Stimulated activated CD4-positive, alpha-beta T cell treated with anti-CD3 and anti-CD28 coated beads, Interleukin-4, amount 100 ng/mL, for 4 hours (primary cell): ENCODE data around the gene ROM1.
"Not testable (repeated sequence)": the region's sequence is repeated elsewhere in the genome, so short reads cannot be mapped to it uniquely, and the experiment has no call there.

Experiments
- DNase-seq, 2 experiments: peaks; one replicate each; pipeline ENCODE4 v3.0.0-alpha.2; 2020

Gene ROM1, protein sequence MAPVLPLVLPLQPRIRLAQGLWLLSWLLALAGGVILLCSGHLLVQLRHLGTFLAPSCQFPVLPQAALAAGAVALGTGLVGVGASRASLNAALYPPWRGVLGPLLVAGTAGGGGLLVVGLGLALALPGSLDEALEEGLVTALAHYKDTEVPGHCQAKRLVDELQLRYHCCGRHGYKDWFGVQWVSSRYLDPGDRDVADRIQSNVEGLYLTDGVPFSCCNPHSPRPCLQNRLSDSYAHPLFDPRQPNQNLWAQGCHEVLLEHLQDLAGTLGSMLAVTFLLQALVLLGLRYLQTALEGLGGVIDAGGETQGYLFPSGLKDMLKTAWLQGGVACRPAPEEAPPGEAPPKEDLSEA

DNA sequence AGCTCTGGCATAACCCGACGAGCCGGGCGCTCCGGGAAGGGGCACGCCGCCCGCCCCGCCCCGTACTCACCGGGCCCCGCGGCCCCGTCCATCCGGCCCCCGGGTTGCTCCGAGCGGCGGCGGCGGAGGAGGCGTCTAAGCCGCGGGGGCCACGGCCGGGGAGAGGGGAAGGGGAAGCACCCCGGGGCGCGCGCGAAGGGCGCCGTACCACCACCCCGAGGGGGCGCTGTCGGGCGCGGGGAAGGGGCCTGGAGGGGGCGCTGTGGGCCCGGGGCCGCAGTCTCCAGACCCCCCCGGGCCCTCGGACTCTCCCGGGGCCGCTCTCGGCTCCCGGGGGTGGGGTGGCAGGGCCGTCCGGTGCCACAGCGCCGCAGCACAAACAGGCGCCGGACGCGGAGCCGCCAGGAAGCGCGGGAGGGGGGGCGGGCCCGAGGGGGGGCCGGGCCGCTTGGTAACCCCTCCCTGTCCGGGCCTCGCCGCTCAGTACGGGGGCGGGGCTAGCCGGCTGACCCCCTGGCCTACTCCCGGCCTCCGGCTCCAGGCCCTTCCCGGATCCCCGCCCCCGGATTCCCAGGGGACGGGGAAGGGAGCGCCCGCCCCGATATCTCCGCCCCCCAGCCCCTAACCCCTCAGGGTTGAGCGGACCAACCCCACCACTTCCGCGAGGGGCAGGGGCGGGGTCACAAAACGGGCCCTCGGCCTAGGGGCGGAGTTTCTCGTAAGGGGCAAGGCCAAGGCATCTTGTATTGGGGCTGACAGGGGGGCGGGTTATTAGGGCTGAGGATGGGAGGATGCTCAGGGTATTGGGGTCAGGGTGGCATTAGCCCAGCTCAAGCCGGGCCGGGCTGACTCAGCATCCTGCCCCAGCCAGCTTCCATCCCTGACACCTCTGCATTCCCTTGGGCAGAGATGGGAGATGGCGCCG lies at the start of gene ROM1, which contains the start of gene EML3:
TSS of gene ROM1 (plus strand) at position 892 of the 925 bp plus-strand sequence. CDS start at position 917, 25 bp downstream.
TSS of gene EML3 (minus strand) at position 410 of the 925 bp plus-strand sequence. CDS start at position 92, 318 bp downstream.
- DNase-seq: peak; percentile 86 to 88

DNA sequence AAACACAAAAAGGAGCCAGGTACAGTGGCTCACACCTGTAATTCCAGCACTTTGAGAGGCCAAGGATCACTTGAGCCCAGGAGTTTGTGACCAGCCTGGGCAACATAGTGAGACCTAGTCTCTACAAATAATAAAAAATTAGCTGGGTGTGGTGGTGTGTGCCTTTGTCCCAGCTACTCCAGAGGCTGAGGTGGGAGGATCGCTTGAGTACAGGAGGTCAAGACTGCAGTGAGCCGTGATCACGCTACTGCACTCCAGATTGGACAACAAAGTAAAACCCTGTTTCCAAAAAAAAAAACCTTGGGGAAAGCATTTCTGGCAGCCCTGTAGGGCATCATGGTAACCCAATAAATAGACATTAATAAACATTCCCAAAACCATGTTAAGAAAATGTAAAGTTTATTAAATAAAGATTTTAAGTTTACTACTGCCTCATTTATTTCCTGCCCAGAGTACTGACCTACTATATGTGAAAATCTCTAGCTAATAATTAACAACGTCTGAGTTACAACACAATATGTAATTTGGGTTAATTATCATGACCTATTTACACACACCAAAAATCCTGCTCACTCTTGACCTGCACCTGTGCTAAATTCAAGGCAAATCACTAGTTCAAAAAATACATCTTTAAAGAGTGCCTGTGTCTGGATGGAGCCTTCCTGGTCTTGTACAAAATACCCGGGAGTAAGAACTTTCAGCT lies 47.8 kb upstream of the ROM1 start:
- no peak for DNase-seq

DNA sequence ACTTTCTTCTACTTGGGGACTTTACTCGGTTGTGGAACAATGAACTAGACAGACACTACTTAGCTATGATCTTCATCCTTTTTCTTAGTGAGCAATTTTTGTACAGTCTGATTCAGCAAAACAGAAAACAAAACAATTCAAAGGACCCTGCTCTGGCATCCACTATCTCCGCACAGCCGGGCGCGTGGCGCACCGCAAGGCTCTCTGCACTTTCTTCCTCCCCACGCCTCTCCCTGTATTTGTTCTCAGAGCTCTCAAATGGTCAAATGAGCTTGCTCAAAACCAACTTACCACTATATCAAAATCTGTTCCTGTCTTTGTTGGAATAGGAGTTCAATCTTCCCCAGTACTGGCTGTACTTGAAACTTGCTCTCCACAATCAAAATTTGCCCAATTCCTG lies 46.8 kb upstream of the ROM1 start:
- DNase-seq: no peak

DNA sequence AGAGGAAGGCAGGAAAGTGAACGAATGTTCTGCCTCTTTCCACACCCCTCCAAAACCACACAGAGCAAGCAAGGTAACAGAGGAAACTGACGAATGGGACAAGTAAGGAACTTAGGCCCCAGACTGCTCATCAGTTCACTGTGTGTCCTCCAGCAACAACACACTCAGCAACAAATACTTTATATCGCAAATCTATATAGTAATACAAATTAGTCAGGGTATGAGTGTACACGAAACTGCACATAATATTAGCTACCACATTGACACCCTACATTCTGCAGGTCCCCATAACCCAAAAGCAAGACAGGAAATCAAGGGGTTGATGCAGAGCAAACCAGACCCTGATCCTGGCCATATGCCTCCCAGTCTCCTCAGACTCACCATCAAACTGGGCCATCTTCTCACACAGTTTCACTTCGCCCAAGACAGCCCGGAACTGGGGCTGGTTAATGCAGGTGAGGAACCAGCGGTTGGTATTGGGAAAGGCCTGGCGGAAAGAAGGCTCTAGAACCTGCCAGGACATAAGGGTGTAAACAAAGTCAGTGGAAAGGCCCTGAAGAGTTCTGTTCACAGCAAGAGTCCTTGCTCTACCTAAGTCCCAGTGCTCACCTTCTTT lies 45.9 kb upstream of the ROM1 start:
- DNase-seq: no peak

DNA sequence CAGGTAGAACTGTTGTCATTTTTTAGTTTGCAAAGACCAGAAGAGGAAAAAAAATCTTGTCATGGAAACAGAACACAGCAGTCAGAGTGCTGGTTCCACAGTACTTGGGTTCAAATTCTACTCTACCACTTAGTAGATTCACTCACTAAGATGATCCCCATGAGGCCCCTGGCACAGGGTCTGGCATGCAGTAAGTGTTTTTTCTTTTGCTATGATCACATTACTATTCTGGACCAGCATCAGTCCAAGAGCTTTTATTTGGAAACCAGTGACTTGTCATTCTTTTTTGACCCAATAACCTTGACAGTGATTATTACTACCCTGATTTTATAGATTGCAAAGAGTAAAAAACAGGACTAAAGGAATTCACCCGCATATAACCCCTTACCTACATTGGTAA lies 43.4 kb upstream of the ROM1 start:
- DNase-seq: no peak

DNA sequence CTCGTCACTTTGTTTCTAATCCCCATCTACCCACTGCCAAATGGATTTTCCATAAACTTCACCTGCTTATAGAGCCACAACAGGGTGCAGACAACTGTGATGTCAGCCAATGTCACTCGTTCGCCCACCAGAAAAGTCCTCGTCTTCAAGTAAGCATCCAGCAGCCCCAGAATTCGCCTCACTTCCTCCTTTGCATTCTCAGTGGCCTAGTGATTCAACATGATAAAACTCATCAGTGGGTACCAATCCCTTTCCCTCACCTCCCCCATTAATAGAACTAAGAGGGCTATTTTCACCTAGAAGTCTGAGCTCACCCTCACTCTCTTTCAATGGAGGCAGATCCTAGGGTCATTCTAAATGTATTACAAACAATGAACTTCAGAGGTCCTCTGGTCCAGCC lies 42.2 kb upstream of the ROM1 start:
- DNase-seq: not testable (repeated sequence)

DNA sequence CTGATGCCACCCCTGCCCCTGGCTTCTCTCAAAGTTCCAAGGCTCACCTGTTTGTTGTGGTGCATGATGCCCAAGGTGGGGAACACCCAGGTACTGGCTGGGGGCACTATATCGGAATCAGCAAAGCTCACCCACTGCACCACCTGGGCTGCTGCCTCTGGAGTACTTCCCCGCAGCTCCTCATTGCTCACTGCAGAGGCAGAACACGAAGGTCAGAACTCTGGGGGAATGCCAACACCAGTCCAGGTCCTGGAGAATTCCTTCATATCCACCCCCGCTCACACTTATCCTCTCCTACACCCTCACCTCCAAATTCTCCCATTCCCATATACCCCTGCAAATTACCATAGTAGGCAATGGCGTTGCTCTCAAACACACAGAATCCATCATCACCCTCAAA lies 41.6 kb upstream of the ROM1 start:
- not testable (repeated sequence) for DNase-seq

DNA sequence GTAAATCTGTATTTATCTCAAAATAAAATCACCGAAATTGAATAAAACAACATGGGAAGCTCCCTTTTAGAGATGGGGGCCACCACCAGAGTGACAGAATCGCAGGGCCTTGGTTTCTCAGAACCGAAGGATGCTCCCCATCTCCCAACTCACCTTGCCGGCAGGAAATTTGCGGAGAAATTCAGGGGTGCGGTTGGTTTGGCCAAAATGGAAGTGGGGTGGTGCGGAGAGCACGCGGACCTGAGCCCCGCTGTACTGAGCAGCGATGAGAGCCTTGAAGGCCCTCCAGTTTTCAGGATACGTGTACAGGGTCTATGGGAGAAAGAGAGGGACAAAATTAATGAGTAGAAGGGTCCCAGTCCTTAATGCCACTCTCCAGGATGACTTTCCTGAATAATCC lies 40.6 kb upstream of the ROM1 start:
- no peak for DNase-seq

DNA sequence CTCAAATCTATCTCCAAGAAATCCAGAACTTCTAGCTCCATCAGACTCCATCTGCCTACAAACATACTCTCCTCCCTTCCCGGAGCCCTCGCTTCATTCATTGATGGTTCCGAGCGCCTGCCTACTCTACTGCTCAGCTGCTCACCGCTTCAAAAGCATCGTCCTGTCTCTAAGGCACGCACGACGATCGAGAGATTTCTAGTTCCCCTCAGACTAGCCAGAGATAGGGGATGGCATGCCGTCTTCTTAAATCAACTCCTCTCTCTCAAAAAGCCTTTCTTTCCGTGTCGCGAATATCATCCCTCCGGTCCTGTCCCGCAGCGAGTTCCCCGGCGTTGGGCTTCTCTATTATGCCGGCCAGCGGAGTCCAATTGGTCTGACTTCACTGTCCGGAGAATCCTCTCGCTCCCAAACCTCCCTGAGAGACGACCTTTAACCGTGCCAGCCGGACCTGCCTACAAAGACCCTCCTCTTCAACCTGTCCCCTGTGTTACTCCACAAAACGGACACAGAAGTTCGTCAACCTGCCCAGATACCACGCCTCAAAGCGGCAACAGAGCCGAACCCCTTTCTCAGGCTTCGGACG lies 40.0 kb upstream of the ROM1 start:
- DNase-seq: no peak

DNA sequence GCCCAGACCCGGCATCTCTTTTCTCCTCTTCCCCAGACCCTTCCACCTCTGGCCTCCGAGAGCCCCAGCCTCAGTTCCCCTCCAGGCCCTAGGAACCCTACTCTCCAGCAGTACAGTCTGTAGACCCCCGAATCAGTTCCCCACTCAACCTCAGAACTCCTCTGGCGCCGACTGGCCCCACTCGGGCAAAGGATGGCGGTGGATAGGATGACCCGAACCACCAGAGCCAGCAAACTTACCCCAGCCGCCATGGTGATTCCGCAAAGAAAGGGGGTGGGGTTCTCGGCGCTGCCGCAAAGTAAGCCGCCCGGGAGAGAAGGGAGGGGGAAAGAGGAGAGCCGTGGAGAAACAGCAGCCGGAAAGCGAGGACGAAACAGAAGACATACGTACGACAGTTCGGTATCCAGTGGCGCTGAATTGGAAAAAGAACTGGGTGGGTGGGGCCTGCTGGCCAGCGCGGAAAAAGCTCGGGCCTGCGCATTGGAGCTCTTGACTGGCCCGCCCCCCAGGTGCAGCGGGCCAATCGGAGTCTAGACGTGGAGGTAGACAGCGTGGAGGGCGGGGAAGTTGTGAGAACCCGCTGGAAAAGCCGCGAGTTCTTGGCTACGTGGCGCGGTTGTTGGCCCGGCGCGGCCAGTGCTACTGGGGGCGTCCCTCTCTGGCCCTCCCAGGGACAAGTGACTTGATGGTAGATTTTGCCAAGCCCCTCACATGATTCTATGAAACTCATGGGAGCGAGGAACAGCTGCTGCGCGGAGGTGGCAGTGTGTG lies 39.3 kb upstream of the ROM1 start, which contains the start of gene EEF1G:
TSS of gene EEF1G (minus strand) at position 300 of the 771 bp plus-strand sequence. CDS start at position 251, 49 bp downstream.
- DNase-seq: peak; percentile 91 to 99

DNA sequence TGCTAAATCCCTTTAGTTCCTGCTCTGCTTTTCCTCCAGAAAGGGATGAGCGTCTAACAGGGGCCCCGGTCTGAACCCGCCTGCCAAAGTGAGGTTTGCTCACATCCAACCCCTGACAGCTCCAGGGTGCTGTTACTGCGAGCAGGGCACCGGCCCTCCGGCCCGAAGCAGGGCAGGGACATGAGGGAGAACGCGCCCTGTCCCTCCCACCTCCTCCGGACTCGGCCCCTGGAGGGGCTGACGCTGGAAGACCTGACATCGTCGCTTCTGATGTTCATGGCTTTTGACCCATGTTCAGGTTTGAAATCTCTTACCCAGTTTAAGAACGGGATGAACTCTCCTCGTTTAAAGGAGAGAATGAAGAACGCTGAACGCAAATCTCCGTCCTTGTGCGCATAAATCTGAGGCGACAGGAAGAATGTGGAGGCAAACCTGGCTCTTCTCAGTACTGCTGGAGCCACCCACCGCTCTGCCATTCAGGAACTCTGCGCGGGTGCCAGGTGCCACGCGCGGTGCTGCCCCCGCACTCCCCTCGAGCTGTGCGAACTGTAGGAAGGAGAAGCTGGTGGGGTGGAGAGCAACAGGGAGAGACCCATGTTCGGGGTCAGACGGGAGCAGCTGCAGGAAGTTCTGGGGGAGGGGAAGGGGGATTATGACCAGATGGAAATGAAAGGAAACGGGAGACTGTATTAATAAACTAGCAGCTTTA lies 38.5 kb upstream of the ROM1 start:
- DNase-seq: no peak

DNA sequence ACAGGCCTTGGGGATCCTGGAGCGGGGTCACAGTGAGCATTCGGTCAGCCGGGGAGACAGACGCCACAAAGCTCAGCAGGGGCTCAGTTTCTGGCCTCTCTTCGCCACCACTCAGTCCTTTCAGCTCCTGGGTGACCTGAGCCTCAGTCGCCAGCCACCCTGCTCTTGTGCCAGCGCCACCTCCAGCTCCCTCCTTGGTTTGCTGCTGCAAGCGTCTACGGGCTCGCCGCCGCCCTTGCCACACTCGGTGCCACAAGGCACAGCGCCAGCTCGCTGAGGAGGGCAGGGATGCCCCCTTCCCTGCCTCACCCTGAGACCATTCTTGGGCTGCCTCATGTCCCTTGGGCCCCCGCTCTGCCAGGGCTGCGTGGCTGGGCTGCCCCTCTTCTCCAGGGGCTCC lies 37.9 kb upstream of the ROM1 start:
- no peak for DNase-seq

DNA sequence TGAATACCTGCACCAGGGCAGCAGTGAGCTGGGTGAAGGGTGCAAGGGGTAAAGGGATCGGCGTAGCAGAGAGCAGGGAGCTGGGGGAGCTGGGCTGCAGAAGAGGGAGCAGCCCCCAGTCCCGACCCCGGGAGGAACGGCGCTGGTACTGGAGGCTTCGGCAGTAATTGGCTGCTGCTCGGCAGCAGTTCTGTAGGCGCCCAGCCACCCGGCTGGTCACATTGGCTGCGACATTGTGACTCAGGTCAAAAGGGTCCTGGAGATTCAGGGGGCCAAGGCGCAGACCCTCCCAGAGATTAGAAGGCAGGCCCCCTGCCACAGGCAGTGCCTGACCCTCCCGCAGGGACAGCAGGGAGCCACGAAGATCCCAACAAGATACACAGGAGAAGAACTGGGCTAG lies 37.2 kb upstream of the ROM1 start:
- DNase-seq: no peak

DNA sequence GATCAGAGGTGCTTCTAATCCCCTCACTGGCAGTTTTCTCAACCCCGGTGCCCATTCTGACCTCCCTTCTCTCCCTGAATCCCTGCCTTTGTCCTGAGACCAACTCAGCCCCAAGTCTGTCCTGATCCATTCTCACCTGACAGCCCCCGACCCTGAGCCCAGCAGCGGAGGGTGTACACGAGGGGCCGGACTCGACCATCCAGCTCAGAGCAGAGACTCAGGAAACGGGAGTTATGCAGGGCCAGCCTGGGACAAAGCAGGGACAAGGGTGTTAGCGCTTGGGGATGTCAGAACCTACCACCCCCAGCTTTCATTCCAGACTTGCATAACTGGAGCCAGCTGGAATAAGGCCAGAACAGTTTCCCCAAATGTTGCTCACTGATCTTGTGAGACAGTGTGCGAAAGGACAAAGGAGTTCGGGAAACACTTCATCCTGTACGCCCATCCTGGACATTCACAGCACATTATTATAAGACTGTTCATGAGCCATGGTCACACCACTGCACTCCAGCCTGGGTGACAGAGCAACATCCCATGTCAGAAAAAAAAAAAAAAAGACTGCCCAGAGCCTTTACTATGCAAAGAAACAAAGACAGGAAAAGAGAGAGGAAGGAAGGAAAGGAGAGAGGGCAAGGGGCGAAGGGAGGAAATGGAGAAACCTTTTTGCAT lies 35.9 kb upstream of the ROM1 start:
- no peak for DNase-seq

DNA sequence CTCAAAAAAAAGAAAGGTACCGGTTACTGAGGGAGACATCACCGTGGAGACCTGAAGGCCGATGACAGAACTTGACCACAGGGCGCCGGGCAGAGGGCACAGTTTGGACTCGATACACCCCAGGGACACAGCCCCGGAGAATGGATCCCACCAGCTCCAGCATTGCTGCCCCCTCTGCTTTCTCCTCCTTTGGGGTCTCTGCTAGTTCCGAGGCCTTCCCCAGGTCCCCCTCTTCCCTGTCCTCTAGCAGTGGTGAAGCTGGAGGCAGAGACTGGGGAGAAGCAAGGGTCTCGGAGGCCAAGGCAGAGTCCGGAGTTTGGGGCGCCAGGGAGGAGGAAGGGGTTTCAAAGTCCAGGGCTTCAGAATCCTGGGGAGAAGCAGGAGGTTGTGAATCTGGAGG lies 34.5 kb upstream of the ROM1 start:
- no peak for DNase-seq

DNA sequence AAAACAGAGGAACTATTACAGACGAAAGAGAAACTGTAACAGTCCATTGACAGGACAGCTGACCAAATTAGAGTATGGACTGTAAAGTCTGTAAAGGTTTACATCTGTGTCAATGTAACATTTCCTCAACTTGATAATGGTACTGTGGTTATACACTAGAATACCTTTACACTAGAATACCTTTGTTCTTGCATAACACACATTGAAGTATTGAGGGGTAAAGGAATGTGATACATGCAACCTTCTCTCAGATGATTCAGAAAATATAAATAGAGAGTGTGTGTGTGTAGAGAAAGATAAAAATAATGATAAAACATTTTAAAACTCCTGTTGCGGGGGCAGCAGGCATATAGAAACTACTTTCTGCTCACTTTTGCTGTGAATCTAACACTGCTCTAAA lies 33.8 kb upstream of the ROM1 start:
- no peak for DNase-seq

DNA sequence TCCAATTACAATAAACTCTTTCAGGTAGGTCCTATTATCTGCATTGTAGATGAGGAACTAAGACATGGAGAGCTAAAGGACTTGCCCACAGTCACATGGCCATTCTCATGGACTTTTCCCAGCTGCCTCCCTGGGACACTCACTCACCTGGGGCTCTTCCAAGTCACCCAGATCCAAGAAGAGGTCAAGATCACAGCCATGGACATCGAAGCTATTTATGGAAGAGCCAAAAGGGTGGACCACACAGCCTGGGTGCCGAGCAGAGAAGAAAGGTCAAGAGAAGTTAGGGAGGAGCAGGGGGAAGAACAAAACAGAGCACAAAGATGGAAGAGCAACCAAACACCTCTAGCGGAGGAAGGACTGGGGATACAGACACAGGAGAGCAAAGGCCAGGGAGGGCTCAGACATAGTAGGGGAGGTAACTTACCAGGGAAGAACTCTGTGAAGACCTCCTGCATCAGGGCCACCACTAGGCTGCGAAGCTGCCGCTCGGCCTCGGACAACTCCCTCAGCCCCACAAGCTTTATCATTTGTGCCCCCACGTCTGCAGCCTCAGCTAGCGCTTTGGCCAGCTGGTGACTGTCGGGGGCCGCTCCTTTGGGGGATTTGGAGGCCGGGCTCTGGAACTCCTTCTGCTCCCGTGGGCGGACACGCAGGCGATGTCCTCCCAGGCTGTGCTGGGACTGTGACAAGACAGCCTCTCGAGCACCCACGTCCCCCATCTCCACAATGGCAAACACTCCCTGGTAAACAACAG lies 31.9 kb upstream of the ROM1 start:
- no peak for DNase-seq

DNA sequence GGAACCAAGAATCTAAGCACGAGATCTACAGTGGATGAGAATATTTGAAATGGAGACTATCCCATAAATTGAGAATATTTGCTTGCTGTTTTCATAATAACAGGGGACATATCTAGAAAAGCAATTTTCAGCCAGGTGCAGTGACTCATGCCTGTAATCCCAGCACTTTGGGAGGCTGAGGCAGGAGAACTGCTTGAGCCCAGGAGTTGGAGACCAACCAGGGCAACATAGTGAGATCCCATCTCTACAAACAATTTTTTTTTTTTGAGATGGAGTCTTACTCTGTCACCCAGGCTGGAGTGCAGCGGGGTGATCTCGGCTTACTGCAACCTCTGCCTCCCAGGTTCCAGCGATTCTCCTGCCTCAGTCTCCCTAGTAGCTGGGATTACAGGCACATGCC lies 31.3 kb upstream of the ROM1 start:
- not testable (repeated sequence) for DNase-seq

DNA sequence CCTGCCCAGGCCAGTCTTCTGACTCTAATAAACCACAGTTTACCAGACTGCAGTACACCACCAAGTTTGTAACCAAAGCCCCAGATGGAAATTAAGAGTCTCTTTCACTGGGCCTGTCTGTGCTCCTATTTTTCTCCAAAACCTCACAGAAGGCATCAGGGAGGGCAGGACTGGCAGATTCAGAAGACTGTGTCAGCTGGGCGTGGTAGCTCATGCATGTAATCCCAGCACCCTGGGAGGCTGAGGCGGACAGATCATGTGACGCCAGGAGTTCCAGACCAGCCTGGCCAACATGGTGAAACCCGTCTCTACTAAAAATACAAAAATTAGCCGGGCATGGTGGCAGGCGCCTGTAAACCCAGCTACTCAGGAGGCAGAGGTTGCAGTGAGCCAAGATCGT lies 27.7 kb upstream of the ROM1 start:
- not testable (repeated sequence) for DNase-seq
